Esophagus squamous epithelium (tissue), 4 donors: Measurements from ENCODE around the gene DRD5.
"Not testable (repeated sequence)": the region's sequence is repeated elsewhere in the genome, so short reads cannot be mapped to it uniquely, and the experiment has no call there.

Experiments used
- POLR2A ChIP-seq, 4 donors: fragments of 450-650 bp; IDR thresholded peaks; one replicate each; pipeline ENCODE4 v1.6.1; 2017; ENCODE audit warnings: antibody characterized with exemption in 4 of 4, mild to moderate bottlenecking in 4 of 4, moderate library complexity in 3 of 4
- TF ChIP-seq, protein P1 (sequence below), 6 experiments: fragments of 450-650 bp in 4 of 6; fragments of 200-600 bp in 2 of 6; sonication (generic) in 2 of 6; IDR thresholded peaks; one replicate each; pipeline ENCODE4 v1.5.1; 2016 to 2019; ENCODE audit warnings: antibody characterized with exemption in 6 of 6, mild to moderate bottlenecking in 4 of 6, moderate library complexity in 4 of 6

DNA sequence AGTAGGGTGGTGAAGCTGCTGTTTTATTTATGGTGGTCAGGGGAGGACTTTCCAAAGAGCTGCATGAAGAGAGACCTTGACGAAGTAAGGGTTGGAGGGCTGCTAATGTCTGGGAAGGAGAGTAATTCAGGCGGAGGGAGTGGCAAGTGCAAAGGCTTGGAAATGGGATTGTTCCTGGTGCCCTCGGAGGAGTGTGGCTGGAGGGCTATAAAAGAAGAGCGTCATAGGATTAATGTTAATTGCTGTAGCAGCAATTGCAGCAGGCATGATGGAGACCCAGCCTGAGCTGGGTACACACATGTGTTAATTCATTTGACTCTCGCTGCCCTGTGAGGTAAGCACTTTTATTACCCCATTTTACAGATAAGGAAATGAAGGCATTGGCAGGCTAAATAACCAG lies 4.5 kb downstream of the DRD5 start:
- not testable (repeated sequence) for TF ChIP-seq POLR2A (IDR thresholded peaks at IDR 0.05)
- TF ChIP-seq, protein P1, sequence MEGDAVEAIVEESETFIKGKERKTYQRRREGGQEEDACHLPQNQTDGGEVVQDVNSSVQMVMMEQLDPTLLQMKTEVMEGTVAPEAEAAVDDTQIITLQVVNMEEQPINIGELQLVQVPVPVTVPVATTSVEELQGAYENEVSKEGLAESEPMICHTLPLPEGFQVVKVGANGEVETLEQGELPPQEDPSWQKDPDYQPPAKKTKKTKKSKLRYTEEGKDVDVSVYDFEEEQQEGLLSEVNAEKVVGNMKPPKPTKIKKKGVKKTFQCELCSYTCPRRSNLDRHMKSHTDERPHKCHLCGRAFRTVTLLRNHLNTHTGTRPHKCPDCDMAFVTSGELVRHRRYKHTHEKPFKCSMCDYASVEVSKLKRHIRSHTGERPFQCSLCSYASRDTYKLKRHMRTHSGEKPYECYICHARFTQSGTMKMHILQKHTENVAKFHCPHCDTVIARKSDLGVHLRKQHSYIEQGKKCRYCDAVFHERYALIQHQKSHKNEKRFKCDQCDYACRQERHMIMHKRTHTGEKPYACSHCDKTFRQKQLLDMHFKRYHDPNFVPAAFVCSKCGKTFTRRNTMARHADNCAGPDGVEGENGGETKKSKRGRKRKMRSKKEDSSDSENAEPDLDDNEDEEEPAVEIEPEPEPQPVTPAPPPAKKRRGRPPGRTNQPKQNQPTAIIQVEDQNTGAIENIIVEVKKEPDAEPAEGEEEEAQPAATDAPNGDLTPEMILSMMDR (IDR thresholded peaks at IDR 0.05): not testable (repeated sequence)
